ENCODE measurements around the gene HSPA2. TPM values are rescaled to one million over a fixed set of nuclear protein-coding genes. Genes with fewer than 3 reads are reported as not detected.
"Not testable (repeated sequence)": the region's sequence is repeated elsewhere in the genome, so short reads cannot be mapped to it uniquely, and the experiment has no call there.

Gene HSPA2
- total and polyA plus RNA-seq, 2 donors from 2014 or later, result 41.9 to 56.2 TPM

GRCh38 chr14:64554556-64554955 is 14.0 kb downstream of the HSPA2 start:
- no peak for FAIRE-seq
- no peak overlapping the region for H3K27ac ChIP-seq (ENCODE audit: low read depth in 2 of 2, low read length in 2 of 2)
- no peak for DNase-seq
- H3K4me1 ChIP-seq (ENCODE audit: control insufficient read depth in 2 of 3, insufficient read depth in 2 of 3, low read depth in 1 of 3, low read length in 3 of 3), result peaks cover 0 to 1% (median 0%) of the 10 kb centered on the region in 3 donors
- intact Hi-C loops (cut with DNase I), result no loop called here
- peaks cover 6% of the 10 kb centered on the region for H3K27me3 ChIP-seq (ENCODE audit: control insufficient read depth, insufficient read depth, low read length)
- H3K9ac ChIP-seq (ENCODE audit: low read length in 3 of 3), result no peak overlapping the region
- H3K4me3 ChIP-seq (ENCODE audit: low read length in 3 of 3), result no peak overlapping the region
- no peak for TF ChIP-seq CTCF (IDR thresholded peaks at IDR 0.05; ENCODE audit: borderline replicate concordance, extremely low read depth, insufficient read depth)
- H3K9me3 ChIP-seq (ENCODE audit: control insufficient read depth in 2 of 3, insufficient read depth in 1 of 3, low read length in 3 of 3), result no peaks in the 10 kb centered on the region
- H3K36me3 ChIP-seq (ENCODE audit: control insufficient read depth in 2 of 3, insufficient read depth in 3 of 3, low read length in 3 of 3), result no peaks in the 10 kb centered on the region

- no peak for TF ChIP-seq CTCF (IDR thresholded peaks at IDR 0.05; ENCODE audit: borderline replicate concordance, extremely low read depth, insufficient read depth)
- DNase-seq (no peak), FAIRE-seq (no peak)
- intact Hi-C loops (cut with DNase I), result no loop called here
- no peaks in the 10 kb centered on the region for H3K36me3 ChIP-seq (ENCODE audit: control insufficient read depth in 2 of 3, insufficient read depth in 3 of 3, low read length in 3 of 3)
- H3K27ac ChIP-seq (ENCODE audit: low read depth in 2 of 2, low read length in 2 of 2), result no peak overlapping the region
- H3K9ac ChIP-seq (ENCODE audit: low read length in 3 of 3), result no peak overlapping the region
- H3K9me3 ChIP-seq (ENCODE audit: control insufficient read depth in 2 of 3, insufficient read depth in 1 of 3, low read length in 3 of 3), result no peaks in the 10 kb centered on the region
- H3K27me3 ChIP-seq (ENCODE audit: control insufficient read depth, insufficient read depth, low read length), result no peaks in the 10 kb centered on the region
- no peak overlapping the region for H3K4me3 ChIP-seq (ENCODE audit: low read length in 3 of 3)
- H3K4me1 ChIP-seq (ENCODE audit: control insufficient read depth in 2 of 3, insufficient read depth in 2 of 3, low read depth in 1 of 3, low read length in 3 of 3), result no peaks in the 10 kb centered on the region
These were observed 16.0 kb downstream of the HSPA2 start for GRCh38 chr14:64556526-64556925.

- H3K36me3 ChIP-seq (ENCODE audit: control insufficient read depth in 2 of 3, insufficient read depth in 3 of 3, low read length in 3 of 3); H3K9me3 ChIP-seq (ENCODE audit: control insufficient read depth in 2 of 3, insufficient read depth in 1 of 3, low read length in 3 of 3); H3K4me3 ChIP-seq (ENCODE audit: low read length in 3 of 3); intact Hi-C loops (cut with DNase I); H3K27ac ChIP-seq (ENCODE audit: low read depth in 2 of 2, low read length in 2 of 2); H3K27me3 ChIP-seq (ENCODE audit: control insufficient read depth, insufficient read depth, low read length); FAIRE-seq; DNase-seq; H3K9ac ChIP-seq (ENCODE audit: low read length in 3 of 3); H3K4me1 ChIP-seq (ENCODE audit: control insufficient read depth in 2 of 3, insufficient read depth in 2 of 3, low read depth in 1 of 3, low read length in 3 of 3): not testable (repeated sequence)
These were observed 17.7 kb downstream of the HSPA2 start for GRCh38 chr14:64558216-64558615.

- H3K27me3 ChIP-seq (ENCODE audit: control insufficient read depth, insufficient read depth, low read length), result no peaks in the 10 kb centered on the region
- no peak overlapping the region for H3K4me3 ChIP-seq (ENCODE audit: low read length in 3 of 3)
- no peak overlapping the region for H3K9ac ChIP-seq (ENCODE audit: low read length in 3 of 3)
- no peak for FAIRE-seq
- no peak for DNase-seq
- no peaks in the 10 kb centered on the region for H3K36me3 ChIP-seq (ENCODE audit: control insufficient read depth in 2 of 3, insufficient read depth in 3 of 3, low read length in 3 of 3)
- intact Hi-C loops (cut with DNase I), result no loop called here
- TF ChIP-seq CTCF (IDR thresholded peaks at IDR 0.05; ENCODE audit: borderline replicate concordance, extremely low read depth, insufficient read depth), result no peak
- H3K27ac ChIP-seq (ENCODE audit: low read depth in 2 of 2, low read length in 2 of 2), result no peak overlapping the region
- peaks cover 0 to 3% (median 0%) of the 10 kb centered on the region in 3 donors for H3K4me1 ChIP-seq (ENCODE audit: control insufficient read depth in 2 of 3, insufficient read depth in 2 of 3, low read depth in 1 of 3, low read length in 3 of 3)
- no peaks in the 10 kb centered on the region for H3K9me3 ChIP-seq (ENCODE audit: control insufficient read depth in 2 of 3, insufficient read depth in 1 of 3, low read length in 3 of 3)
These were observed 21.1 kb downstream of the HSPA2 start for GRCh38 chr14:64561631-64562030.

Data from kidney (tissue), 14 donors.